Loucy (cell line): Measurements from ENCODE around the gene CENPB.

Source experiments
- H2AFZ ChIP-seq: fragments of 200-600 bp; sonication (generic); 2 replicates; pipeline ENCODE4 v1.6.0; 2016; ENCODE audit warnings: antibody characterized with exemption, mild to moderate bottlenecking, low read length, moderate library complexity
- H3F3A ChIP-seq: fragments of 200-600 bp; 2 replicates; pipeline ENCODE4 v1.6.0; 2016; ENCODE audit warnings: antibody characterized with exemption, low read depth, mild to moderate bottlenecking
- H3K27me3 ChIP-seq: fragments of 200-600 bp; sonication (generic); 2 replicates; pipeline ENCODE4 v1.6.1; 2014; ENCODE audit warnings: low read length, mild to moderate bottlenecking; ENCODE audit not compliant: insufficient read depth, poor library complexity, severe bottlenecking
- H3K36me3 ChIP-seq: fragments of 200-600 bp; sonication (generic); 2 replicates; pipeline ENCODE4 v1.6.1; 2016; ENCODE audit warnings: low read length; ENCODE audit not compliant: insufficient read depth
- H3K4me1 ChIP-seq: fragments of 200-600 bp; sonication (generic); 2 replicates; pipeline ENCODE4 v1.5.1; 2014; ENCODE audit warnings: low read length, mild to moderate bottlenecking; ENCODE audit not compliant: insufficient read depth, poor library complexity, severe bottlenecking
- H3K4me2 ChIP-seq: fragments of 200-600 bp; sonication (generic); 2 replicates; pipeline ENCODE4 v1.6.0; 2014; ENCODE audit warnings: antibody characterized with exemption, low read length, low read depth, mild to moderate bottlenecking; ENCODE audit not compliant: poor library complexity, severe bottlenecking
- H3K4me3 ChIP-seq: fragments of 200-600 bp; sonication (generic); 2 replicates; pipeline ENCODE4 v1.5.1; 2014; ENCODE audit warnings: low read length, mild to moderate bottlenecking, mixed read lengths; ENCODE audit not compliant: poor library complexity, severe bottlenecking
- H3K79me2 ChIP-seq: fragments of 200-600 bp; sonication (generic); 2 replicates; pipeline ENCODE4 v1.6.1; 2014; ENCODE audit warnings: low read length; ENCODE audit not compliant: insufficient read depth
- H3K9ac ChIP-seq: fragments of 200-600 bp; sonication (generic); 2 replicates; pipeline ENCODE4 v1.6.0; 2014; ENCODE audit warnings: mild to moderate bottlenecking, low read depth, low read length, moderate library complexity; ENCODE audit not compliant: poor library complexity, severe bottlenecking
- H3K9me2 ChIP-seq: fragments of 200-600 bp; sonication (generic); replicated peaks from 2 replicates; pipeline ENCODE4 v1.6.1; 2016; ENCODE audit warnings: low read depth, low read length, mixed read lengths
- H3K9me3 ChIP-seq: fragments of 200-600 bp; sonication (generic); 2 replicates; pipeline ENCODE4 v1.6.1; 2014; ENCODE audit warnings: mild to moderate bottlenecking, antibody characterized with exemption, low read length, low read depth; ENCODE audit not compliant: insufficient read depth
- H4K20me1 ChIP-seq: fragments of 200-600 bp; sonication (generic); 2 replicates; pipeline ENCODE4 v1.6.0; 2014; ENCODE audit warnings: antibody characterized with exemption, low read length, mild to moderate bottlenecking; ENCODE audit not compliant: insufficient read depth, poor library complexity, severe bottlenecking
- CTCF ChIP-seq: fragments of 200-600 bp; sonication (generic); conservative IDR thresholded peaks from 2 replicates; pipeline ENCODE4 v1.5.1; 2014; ENCODE audit warnings: mild to moderate bottlenecking, antibody characterized with exemption, low read length
- EZH2phosphoT487 ChIP-seq: fragments of 200-600 bp; IDR thresholded peaks from 2 replicates; pipeline ENCODE4 v1.6.1; 2018; ENCODE audit warnings: antibody characterized with exemption, mild to moderate bottlenecking, moderate library complexity, borderline replicate concordance

CENPB gene

GRCh38 chr20:3815703-3816315 is 29.3 kb upstream of the CENPB start:
- peak overlapping the region; percentile 76 for H2AFZ ChIP-seq
- H3K4me3 ChIP-seq = peak overlapping the region; percentile 48
- peak overlapping the region; percentile 60 for H3K4me2 ChIP-seq

GRCh38 chr20:3814928-3815495 is 28.5 kb upstream of the CENPB start:
- peak overlapping the region; percentile 48 for H3K4me3 ChIP-seq
- H3K9me2 ChIP-seq = no peaks in the 10 kb centered on the region
- H3K9me3 ChIP-seq = no peaks in the 10 kb centered on the region
- H3K4me1 ChIP-seq = peaks cover 60% of the 10 kb centered on the region
- peak overlapping the region; percentile 60 for H3K9ac ChIP-seq
- TF ChIP-seq EZH2phosphoT487 = no peak
- no peak for TF ChIP-seq CTCF
- H3K36me3 ChIP-seq = no peaks in the 10 kb centered on the region
- H3K4me2 ChIP-seq = peak overlapping the region; percentile 60
- no peak overlapping the region for H2AFZ ChIP-seq
- H3K79me2 ChIP-seq = no peaks in the 10 kb centered on the region
- H3K27me3 ChIP-seq = no peaks in the 10 kb centered on the region
- H4K20me1 ChIP-seq = no peaks in the 10 kb centered on the region
- H3F3A ChIP-seq = no peaks in the 10 kb centered on the region

More at GRCh38 chr20:3815703-3816315, 29.3 kb upstream of the CENPB start:
- H3K36me3 ChIP-seq = no peaks in the 10 kb centered on the region
- no peaks in the 10 kb centered on the region for H3F3A ChIP-seq
- peaks cover under 1% of the 10 kb centered on the region; the same call in 1 of the 2 replicates for H3K79me2 ChIP-seq
- peaks cover 60% of the 10 kb centered on the region for H3K4me1 ChIP-seq
- H3K27me3 ChIP-seq = no peaks in the 10 kb centered on the region
- TF ChIP-seq CTCF = no peak
- no peak for TF ChIP-seq EZH2phosphoT487
- no peaks in the 10 kb centered on the region for H4K20me1 ChIP-seq
- peak overlapping the region; percentile 60 for H3K9ac ChIP-seq
- H3K9me2 ChIP-seq = no peaks in the 10 kb centered on the region
- H3K9me3 ChIP-seq = no peaks in the 10 kb centered on the region

- Histone ChIP-seq H3F3A (no peaks in the 10 kb centered on the region), H3K36me3 (no peaks in the 10 kb centered on the region), H3K27me3 (no peaks in the 10 kb centered on the region), H3K9ac (no peak overlapping the region), H2AFZ (no peak overlapping the region), H4K20me1 (no peaks in the 10 kb centered on the region), H3K79me2 (no peaks in the 10 kb centered on the region), H3K9me2 (no peaks in the 10 kb centered on the region), H3K9me3 (no peaks in the 10 kb centered on the region), H3K4me2 (no peak overlapping the region), H3K4me3 (no peak overlapping the region), H3K4me1 (peaks cover 52% of the 10 kb centered on the region)
- no peak for TF ChIP-seq EZH2phosphoT487
- no peak for TF ChIP-seq CTCF
Observed at GRCh38 chr20:3813848-3814581, 27.5 kb upstream of the CENPB start.
